Measurements from ENCODE around the gene KDM1B. TPM values are rescaled to one million over a fixed set of nuclear protein-coding genes. Genes with fewer than 3 reads are reported as not detected.

The KDM1B gene
- total and polyA plus RNA-seq, 9 of the 15 experiments (the other 6 are each of a cell fraction or from before 2014, with no cell fraction given) = 1.4 to 58.9 (median 36.3) TPM

DNA sequence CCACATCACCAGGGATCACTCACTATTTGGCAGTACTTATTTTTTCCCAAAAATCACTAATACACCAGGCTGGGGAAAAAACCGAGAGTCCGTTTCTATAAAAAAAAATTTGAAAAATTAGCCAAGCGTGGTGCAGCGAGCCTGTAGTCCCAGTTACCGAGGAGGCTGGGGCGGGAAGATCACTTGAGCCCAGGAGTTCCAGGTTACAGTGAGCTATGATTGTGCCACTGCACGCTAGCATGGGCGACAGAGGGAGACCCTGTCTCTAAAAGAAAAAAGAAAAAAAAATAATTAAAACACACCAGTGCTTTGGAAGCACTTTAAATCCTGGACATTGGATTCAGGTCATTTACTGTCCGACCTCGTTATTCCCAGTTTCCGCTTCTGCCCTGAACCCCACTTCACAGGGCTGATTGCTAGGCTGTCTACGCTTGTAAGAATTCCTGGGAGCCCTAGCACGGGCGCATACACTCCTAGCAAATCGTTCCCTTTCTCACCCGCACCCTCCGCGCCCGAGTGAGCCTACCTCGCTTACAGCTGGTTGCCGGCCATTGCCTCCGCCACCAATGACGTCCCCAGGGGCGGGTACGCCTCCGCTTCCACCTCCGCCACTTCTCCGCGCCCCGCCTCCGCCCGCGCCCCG, 594 bp upstream of the KDM1B start, which contains the start of gene TPMT (continued):
- TF ChIP-seq POLR2H (tag; IDR thresholded peaks at IDR 0.05; ENCODE audit: low read depth) (peak; percentile 76; the same call in 1 of the 2 replicates), ZNF212 (CRISPR knock-in tag; IDR thresholded peaks at IDR 0.05) (no peak), ATF1 (CRISPR knock-in tag; IDR thresholded peaks at IDR 0.05) (no peak), ATF1 (tag; IDR thresholded peaks at IDR 0.05) (peak; percentile 84), ZBTB49 (CRISPR knock-in tag; IDR thresholded peaks at IDR 0.05; ENCODE audit: borderline replicate concordance) (no peak), LCOR (CRISPR knock-in tag; IDR thresholded peaks at IDR 0.05) (0 out of 2 replicates have a peak, but pooled peaks have one; percentile 60), RBM34 (IDR thresholded peaks at IDR 0.05; ENCODE audit: borderline replicate concordance, insufficient read depth, low read length) (no peak), ZNF146 (CRISPR knock-in tag; IDR thresholded peaks at IDR 0.05; ENCODE audit: unreplicated experiment) (no peak), BHLHE40 (IDR thresholded peaks at IDR 0.05; ENCODE audit: low read length) (peak; percentile 24; the same call in 1 of the 2 replicates), NR1H2 (CRISPR knock-in tag; IDR thresholded peaks at IDR 0.05) (no peak), EP400 (IDR thresholded peaks at IDR 0.05) (peak; percentile 39; the same call in 1 of the 2 replicates), MXI1 (IDR thresholded peaks at IDR 0.05; ENCODE audit: low read depth, low read length) (no peak), THAP12 (CRISPR knock-in tag; IDR thresholded peaks at IDR 0.05) (no peak), CREBBP (IDR thresholded peaks at IDR 0.05; ENCODE audit: low read depth, low read length) (no peak), ATF7 (IDR thresholded peaks at IDR 0.05) (peak; percentile 63; the same call in 1 of the 2 replicates), ZNF12 (CRISPR knock-in tag; IDR thresholded peaks at IDR 0.05) (no peak)
- TF ChIP-seq, protein P1, sequence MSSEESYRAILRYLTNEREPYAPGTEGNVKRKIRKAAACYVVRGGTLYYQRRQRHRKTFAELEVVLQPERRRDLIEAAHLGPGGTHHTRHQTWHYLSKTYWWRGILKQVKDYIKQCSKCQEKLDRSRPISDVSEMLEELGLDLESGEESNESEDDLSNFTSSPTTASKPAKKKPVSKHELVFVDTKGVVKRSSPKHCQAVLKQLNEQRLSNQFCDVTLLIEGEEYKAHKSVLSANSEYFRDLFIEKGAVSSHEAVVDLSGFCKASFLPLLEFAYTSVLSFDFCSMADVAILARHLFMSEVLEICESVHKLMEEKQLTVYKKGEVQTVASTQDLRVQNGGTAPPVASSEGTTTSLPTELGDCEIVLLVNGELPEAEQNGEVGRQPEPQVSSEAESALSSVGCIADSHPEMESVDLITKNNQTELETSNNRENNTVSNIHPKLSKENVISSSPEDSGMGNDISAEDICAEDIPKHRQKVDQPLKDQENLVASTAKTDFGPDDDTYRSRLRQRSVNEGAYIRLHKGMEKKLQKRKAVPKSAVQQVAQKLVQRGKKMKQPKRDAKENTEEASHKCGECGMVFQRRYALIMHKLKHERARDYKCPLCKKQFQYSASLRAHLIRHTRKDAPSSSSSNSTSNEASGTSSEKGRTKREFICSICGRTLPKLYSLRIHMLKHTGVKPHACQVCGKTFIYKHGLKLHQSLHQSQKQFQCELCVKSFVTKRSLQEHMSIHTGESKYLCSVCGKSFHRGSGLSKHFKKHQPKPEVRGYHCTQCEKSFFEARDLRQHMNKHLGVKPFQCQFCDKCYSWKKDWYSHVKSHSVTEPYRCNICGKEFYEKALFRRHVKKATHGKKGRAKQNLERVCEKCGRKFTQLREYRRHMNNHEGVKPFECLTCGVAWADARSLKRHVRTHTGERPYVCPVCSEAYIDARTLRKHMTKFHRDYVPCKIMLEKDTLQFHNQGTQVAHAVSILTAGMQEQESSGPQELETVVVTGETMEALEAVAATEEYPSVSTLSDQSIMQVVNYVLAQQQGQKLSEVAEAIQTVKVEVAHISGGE (CRISPR knock-in tag; IDR thresholded peaks at IDR 0.05) = no peak
- TF ChIP-seq, protein P2, sequence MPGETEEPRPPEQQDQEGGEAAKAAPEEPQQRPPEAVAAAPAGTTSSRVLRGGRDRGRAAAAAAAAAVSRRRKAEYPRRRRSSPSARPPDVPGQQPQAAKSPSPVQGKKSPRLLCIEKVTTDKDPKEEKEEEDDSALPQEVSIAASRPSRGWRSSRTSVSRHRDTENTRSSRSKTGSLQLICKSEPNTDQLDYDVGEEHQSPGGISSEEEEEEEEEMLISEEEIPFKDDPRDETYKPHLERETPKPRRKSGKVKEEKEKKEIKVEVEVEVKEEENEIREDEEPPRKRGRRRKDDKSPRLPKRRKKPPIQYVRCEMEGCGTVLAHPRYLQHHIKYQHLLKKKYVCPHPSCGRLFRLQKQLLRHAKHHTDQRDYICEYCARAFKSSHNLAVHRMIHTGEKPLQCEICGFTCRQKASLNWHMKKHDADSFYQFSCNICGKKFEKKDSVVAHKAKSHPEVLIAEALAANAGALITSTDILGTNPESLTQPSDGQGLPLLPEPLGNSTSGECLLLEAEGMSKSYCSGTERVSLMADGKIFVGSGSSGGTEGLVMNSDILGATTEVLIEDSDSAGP (CRISPR knock-in tag; IDR thresholded peaks at IDR 0.05) = no peak

Measured in K562 (cell line).